ENCODE results near the gene SBF2. TPM values are rescaled to one million over a fixed set of nuclear protein-coding genes. Genes with fewer than 3 reads are reported as not detected.

Gene SBF2
- total RNA-seq, 1 experiment from 2014 or later: 31.3 TPM

DNA sequence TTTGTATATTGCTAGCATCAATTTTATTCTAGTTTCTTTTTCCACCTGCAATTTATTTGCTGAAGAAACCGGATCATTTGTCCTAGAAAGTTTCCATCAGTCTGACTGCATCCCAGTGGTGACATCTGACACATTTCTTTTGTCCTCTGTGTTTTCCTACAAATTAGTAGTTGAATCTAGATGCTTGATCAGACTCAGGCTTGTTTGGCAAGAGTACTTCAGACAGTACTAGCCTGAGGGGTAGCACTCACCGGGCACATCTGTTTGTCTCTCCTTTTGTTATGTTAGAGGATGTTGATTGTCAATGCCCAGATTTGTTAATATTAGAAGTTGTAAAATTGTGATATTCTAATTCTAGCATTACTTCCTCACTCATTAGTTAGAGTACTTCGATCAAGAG is 425.4 kb downstream of the SBF2 start:
- Histone ChIP-seq H3K9me3 (ENCODE audit: low read length) (no peaks in the 10 kb centered on the region), H3K4me3 (ENCODE audit: low read length) (no peak overlapping the region), H3K36me3 (ENCODE audit: low read depth, low read length) (no peaks in the 10 kb centered on the region), H3F3A (ENCODE audit: low read length, unreplicated experiment) (no peaks in the 10 kb centered on the region), H3K4me1 (ENCODE audit: insufficient read depth, low read length) (no peaks in the 10 kb centered on the region), H3K9ac (ENCODE audit: low read length) (no peak overlapping the region), H3K9me2 (replicated peaks; ENCODE audit: low read length) (no peaks in the 10 kb centered on the region), H3K79me2 (ENCODE audit: low read length) (no peaks in the 10 kb centered on the region), H3K4me2 (ENCODE audit: low read length) (no peak overlapping the region), H4K20me1 (ENCODE audit: low read length) (no peaks in the 10 kb centered on the region), H3K27ac (ENCODE audit: low read length) (no peak overlapping the region), H3K27me3 (ENCODE audit: low read length) (no peaks in the 10 kb centered on the region), H2AFZ (ENCODE audit: low read length) (no peak overlapping the region)
- DNase-seq (no peak), ATAC-seq (no peak)
- no peak for TF ChIP-seq EZH2 (IDR thresholded peaks at IDR 0.05; ENCODE audit: low read length, unreplicated experiment)
- no peak for TF ChIP-seq EZH2phosphoT487 (IDR thresholded peaks at IDR 0.05; ENCODE audit: borderline replicate concordance, low read length)
- TF ChIP-seq, protein P1, sequence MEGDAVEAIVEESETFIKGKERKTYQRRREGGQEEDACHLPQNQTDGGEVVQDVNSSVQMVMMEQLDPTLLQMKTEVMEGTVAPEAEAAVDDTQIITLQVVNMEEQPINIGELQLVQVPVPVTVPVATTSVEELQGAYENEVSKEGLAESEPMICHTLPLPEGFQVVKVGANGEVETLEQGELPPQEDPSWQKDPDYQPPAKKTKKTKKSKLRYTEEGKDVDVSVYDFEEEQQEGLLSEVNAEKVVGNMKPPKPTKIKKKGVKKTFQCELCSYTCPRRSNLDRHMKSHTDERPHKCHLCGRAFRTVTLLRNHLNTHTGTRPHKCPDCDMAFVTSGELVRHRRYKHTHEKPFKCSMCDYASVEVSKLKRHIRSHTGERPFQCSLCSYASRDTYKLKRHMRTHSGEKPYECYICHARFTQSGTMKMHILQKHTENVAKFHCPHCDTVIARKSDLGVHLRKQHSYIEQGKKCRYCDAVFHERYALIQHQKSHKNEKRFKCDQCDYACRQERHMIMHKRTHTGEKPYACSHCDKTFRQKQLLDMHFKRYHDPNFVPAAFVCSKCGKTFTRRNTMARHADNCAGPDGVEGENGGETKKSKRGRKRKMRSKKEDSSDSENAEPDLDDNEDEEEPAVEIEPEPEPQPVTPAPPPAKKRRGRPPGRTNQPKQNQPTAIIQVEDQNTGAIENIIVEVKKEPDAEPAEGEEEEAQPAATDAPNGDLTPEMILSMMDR (conservative IDR thresholded peaks at IDR 0.05; ENCODE audit: low read depth, low read length): no peak
- CTCF ChIA-PET: no interaction called here
- no TSS peak for BruUV-seq (replicated peaks)
- intact Hi-C loops (cut with micrococcal nuclease): no loop called here
- POLR2A ChIA-PET (ENCODE audit: unreplicated experiment): no interaction called here

GRCh38 chr11:9862981-9863380 is 431.0 kb downstream of the SBF2 start:
- Histone ChIP-seq H3K27me3 (ENCODE audit: low read length) (no peaks in the 10 kb centered on the region), H3K27ac (ENCODE audit: low read length) (no peak overlapping the region), H3K9ac (ENCODE audit: low read length) (no peak overlapping the region), H3F3A (ENCODE audit: low read length, unreplicated experiment) (no peaks in the 10 kb centered on the region), H3K9me2 (replicated peaks; ENCODE audit: low read length) (no peaks in the 10 kb centered on the region), H3K9me3 (ENCODE audit: low read length) (no peaks in the 10 kb centered on the region), H3K4me1 (ENCODE audit: insufficient read depth, low read length) (peaks cover 14% of the 10 kb centered on the region), H3K36me3 (ENCODE audit: low read depth, low read length) (no peaks in the 10 kb centered on the region), H3K4me2 (ENCODE audit: low read length) (no peak overlapping the region), H4K20me1 (ENCODE audit: low read length) (no peaks in the 10 kb centered on the region), H3K4me3 (ENCODE audit: low read length) (no peak overlapping the region), H2AFZ (ENCODE audit: low read length) (no peak overlapping the region), H3K79me2 (ENCODE audit: low read length) (no peaks in the 10 kb centered on the region)
- POLR2A ChIA-PET (ENCODE audit: unreplicated experiment): interaction anchor here (0.6 kb wide), 1 partner anchor 104 kb away, joined by 3 read pairs; no protein-coding TSS in a partner anchor
- no peak for TF ChIP-seq EZH2phosphoT487 (IDR thresholded peaks at IDR 0.05; ENCODE audit: borderline replicate concordance, low read length)
- TF ChIP-seq, protein P1 (conservative IDR thresholded peaks at IDR 0.05; ENCODE audit: low read depth, low read length): no peak
- no peak for TF ChIP-seq EZH2 (IDR thresholded peaks at IDR 0.05; ENCODE audit: low read length, unreplicated experiment)
- no TSS peak for BruUV-seq (replicated peaks)
- CTCF ChIA-PET: interaction anchor here (0.7 to 1.3 kb wide), 3 partner anchors 103 to 461 kb away, joined by 3 to 5 read pairs (median 3); no protein-coding TSS in a partner anchor
- ATAC-seq: no peak
- intact Hi-C loops (cut with micrococcal nuclease): loop anchor here (1.0 to 5.0 kb wide), 2 partner anchors 44 to 110 kb away; no protein-coding TSS in a partner anchor
- DNase-seq: no peak

DNA sequence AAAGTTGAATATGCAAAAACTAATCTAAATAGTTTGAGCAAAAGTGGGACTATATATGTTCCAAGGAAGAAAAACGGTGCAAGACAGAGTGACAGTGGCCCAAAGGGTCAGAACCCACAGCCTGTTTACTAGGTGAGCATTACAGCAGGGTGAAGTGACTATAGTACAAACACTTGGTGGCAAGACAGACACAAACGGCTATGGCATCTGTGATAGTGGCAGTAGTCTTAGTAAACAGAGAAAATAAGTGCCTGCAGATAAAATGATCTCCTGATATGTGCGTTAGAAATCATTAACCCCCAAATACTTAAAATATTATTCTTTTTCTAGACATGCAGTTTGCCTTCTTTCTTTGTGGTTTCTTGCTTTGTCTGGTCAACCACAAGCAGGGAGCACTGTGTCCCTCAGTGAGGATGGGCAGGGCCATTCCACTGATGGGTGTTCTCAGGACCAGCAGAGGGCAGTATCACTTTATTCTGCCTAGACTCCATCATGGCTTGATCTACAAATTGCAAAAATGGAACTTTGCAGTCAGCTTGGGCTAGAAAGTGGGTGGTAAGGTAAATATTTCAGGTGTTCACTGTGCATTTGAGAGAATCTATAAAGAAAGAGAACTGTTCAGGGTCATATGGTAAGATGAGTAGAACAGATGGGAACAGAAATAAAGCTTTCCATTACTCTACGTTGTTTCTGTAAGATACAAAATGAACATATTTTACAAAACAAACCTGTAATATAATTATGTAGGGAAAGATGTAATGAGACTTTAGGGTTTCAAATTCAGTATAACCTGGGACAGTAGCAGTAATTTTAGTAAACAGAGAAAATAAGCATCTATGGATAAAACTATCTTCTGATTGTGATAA is 431.9 kb downstream of the SBF2 start:
- intact Hi-C loops (cut with micrococcal nuclease): loop anchor here (1.0 to 5.0 kb wide), 2 partner anchors 45 to 111 kb away; no protein-coding TSS in a partner anchor
- no peak overlapping the region for H2AFZ ChIP-seq (ENCODE audit: low read length)
- no peak overlapping the region for H3K4me3 ChIP-seq (ENCODE audit: low read length)
- ChIA-PET POLR2A (ENCODE audit: unreplicated experiment) (no interaction called here), CTCF (interaction anchor here (0.6 to 1.3 kb wide), 3 partner anchors 103 to 220 kb away, joined by 3 to 5 read pairs (median 5); no protein-coding TSS in a partner anchor)
- no peaks in the 10 kb centered on the region for H4K20me1 ChIP-seq (ENCODE audit: low read length)
- H3K9me3 ChIP-seq (ENCODE audit: low read length): no peaks in the 10 kb centered on the region
- peak; percentile 94 for ATAC-seq
- H3F3A ChIP-seq (ENCODE audit: low read length, unreplicated experiment): no peaks in the 10 kb centered on the region
- H3K27me3 ChIP-seq (ENCODE audit: low read length): no peaks in the 10 kb centered on the region
- no peak overlapping the region for H3K9ac ChIP-seq (ENCODE audit: low read length)
- H3K9me2 ChIP-seq (replicated peaks; ENCODE audit: low read length): no peaks in the 10 kb centered on the region
- TF ChIP-seq EZH2phosphoT487 (IDR thresholded peaks at IDR 0.05; ENCODE audit: borderline replicate concordance, low read length): no peak
- TF ChIP-seq, protein P1 (conservative IDR thresholded peaks at IDR 0.05; ENCODE audit: low read depth, low read length): peak; percentile 90
- peak; percentile 83 for DNase-seq
- H3K79me2 ChIP-seq (ENCODE audit: low read length): no peaks in the 10 kb centered on the region
- no peak overlapping the region for H3K4me2 ChIP-seq (ENCODE audit: low read length)
- H3K4me1 ChIP-seq (ENCODE audit: insufficient read depth, low read length): peaks cover 19% of the 10 kb centered on the region
- BruUV-seq (replicated peaks): no TSS peak
- H3K36me3 ChIP-seq (ENCODE audit: low read depth, low read length): no peaks in the 10 kb centered on the region
- H3K27ac ChIP-seq (ENCODE audit: low read length): no peak overlapping the region
